Stimulated activated CD4-positive, alpha-beta T cell treated with anti-CD3 and anti-CD28 coated beads, TNF-alpha, amount 100 ng/mL, for 48 hours (primary cell): Measurements from ENCODE around the gene GUCY2D.
"Not testable (repeated sequence)": the region's sequence is repeated elsewhere in the genome, so short reads cannot be mapped to it uniquely, and the experiment has no call there.

Experiments used
- DNase-seq, 3 donors: peaks; one replicate each; pipeline ENCODE4 v3.0.0-alpha.2; 2020; ENCODE audit warnings: low read depth in 3 of 3

GUCY2D gene

GRCh38 chr17:8016632-8017424, 14.4 kb downstream of the GUCY2D start:
- DNase-seq: peak; percentile 35 to 57 (median 38)

GRCh38 chr17:8018436-8018835, 16.0 kb downstream of the GUCY2D start:
- DNase-seq: no peak

GRCh38 chr17:8019166-8019565, 16.8 kb downstream of the GUCY2D start:
- DNase-seq: no peak

DNA sequence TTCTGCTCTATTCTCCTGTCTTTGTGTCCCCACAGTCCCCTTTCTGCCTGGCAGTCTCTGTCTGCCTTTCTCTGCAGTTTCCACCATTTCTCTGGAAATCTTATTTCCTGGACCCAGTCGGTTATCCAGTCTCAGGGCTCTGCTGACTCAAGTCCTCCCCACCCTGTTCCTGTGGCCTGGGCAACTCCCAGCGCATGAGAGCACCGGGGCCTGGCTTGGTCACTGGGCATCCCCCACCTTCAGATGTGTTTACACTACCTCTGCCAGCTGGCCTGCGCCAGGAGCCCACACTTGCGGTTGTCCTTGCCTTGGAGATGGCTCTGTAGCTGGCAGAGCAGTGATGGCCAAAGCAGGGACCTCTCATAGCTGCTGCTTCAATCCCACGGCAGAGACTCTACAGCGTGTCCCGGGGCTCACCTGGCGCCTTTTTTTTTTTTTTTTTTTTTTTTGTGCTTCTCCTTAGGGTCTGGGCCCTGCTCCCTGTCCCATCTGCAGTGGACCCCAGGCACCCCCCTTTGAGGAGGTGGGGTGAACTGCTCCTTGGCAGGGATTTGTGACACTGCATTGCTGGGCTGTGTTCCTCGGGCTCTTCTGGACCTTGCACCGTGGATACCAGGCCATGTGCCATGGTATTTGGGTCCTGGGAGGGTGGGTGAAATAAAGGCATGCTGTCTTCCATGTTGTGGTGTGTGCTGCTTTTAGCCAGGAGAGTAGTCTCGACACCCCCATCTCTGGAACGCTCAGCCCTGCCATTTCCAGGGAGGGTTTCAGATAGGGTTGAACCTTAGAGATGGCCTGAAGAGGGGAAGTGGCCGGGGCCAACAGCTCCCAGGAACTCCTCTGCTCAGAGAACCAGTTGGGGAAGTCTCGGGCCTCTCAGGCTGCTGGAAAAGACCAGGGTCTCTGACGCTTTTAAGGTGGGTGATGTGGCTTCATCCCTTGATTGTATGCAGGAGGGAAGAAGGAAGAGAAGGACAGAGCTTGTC, 17.5 kb downstream of the GUCY2D start:
- DNase-seq: no peak

GRCh38 chr17:8020776-8021564, 18.6 kb downstream of the GUCY2D start:
- DNase-seq: no peak

- no peak for DNase-seq
Measured at GRCh38 chr17:8021565-8022359, 19.3 kb downstream of the GUCY2D start.

DNA sequence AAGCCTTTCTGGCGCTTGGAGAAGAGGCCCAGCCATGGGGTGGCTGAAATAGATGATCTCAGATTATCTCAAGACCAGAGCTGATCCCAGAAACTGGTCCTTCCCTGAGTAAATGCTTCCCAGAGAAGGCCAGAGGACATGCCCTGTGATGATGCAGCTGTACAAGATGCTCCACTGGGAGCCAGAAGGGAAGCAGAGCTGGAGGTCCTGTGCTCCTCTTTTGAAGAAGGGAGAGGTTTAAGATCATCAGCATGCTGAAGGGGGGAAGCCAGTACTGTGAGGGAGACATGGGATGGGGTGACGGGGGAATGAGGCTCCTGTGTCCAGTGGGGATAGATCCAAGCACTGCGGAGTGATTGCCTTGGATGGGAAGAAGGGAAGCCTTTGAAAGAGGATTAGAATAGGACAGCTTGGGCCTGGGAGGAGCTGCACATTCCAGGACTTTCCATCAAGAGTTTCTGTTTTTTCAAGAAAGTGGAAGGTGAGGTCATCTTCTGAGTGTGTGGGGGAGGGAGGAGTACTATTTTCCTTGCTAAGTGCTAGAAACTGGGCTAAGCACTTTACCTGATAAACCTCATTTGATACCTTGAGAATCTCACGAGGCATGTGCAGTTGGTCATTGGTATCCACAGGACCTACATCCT, 20.1 kb downstream of the GUCY2D start:
- no peak for DNase-seq

GRCh38 chr17:8024161-8024560, 21.7 kb downstream of the GUCY2D start:
- not testable (repeated sequence) for DNase-seq

- no peak for DNase-seq
Measured at GRCh38 chr17:8025176-8025911, 22.9 kb downstream of the GUCY2D start.

GRCh38 chr17:8029121-8029520, 26.7 kb downstream of the GUCY2D start:
- no peak for DNase-seq

- no peak for DNase-seq
Measured at GRCh38 chr17:8031261-8031661, 28.8 kb downstream of the GUCY2D start.

DNA sequence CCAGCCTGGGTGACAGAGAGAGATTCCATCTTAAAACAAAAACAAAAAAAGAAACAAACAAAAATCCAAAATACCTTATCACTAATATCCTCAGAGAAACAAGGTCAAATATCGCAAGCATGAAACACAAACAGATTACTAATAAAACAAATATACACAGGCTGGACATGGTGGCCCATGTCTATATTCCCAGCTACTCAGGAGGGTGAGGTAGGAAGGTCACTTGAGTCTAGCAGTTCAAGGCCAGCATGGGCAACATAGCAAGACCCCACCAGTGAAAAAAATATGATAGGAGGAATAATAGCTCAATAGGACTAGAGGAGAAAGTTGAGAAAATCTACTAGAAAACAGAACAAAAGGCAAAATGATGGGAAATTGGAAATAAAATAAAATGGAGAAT, 29.5 kb downstream of the GUCY2D start:
- no peak for DNase-seq

- no peak for DNase-seq
Measured at GRCh38 chr17:8032442-8032841, 30.0 kb downstream of the GUCY2D start.

DNA sequence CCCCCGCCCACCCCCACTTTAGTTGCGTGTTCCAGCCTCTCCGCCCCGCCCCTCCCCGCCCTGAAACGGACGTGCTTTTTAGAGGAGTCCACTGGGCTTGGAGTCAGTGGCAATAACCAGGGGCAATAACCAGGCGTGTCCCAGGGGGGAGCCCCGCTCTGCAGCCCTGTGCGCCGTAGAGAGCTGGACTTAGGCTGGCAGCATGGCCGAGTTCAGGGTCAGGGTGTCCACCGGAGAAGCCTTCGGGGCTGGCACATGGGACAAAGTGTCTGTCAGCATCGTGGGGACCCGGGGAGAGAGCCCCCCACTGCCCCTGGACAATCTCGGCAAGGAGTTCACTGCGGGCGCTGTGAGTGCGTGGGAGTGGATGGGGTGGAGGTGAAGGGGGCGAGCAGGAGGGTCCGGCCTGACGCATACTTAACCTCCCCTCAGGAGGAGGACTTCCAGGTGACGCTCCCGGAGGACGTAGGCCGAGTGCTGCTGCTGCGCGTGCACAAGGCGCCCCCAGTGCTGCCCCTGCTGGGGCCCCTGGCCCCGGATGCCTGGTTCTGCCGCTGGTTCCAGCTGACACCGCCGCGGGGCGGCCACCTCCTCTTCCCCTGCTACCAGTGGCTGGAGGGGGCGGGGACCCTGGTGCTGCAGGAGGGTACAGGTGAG, 36.7 kb downstream of the GUCY2D start, which contains the start of gene ALOX15B:
ALOX15B (plus strand) TSS at position 106 of the 657 bp plus-strand sequence; CDS start at position 203, 97 bp downstream.
- no peak for DNase-seq

DNA sequence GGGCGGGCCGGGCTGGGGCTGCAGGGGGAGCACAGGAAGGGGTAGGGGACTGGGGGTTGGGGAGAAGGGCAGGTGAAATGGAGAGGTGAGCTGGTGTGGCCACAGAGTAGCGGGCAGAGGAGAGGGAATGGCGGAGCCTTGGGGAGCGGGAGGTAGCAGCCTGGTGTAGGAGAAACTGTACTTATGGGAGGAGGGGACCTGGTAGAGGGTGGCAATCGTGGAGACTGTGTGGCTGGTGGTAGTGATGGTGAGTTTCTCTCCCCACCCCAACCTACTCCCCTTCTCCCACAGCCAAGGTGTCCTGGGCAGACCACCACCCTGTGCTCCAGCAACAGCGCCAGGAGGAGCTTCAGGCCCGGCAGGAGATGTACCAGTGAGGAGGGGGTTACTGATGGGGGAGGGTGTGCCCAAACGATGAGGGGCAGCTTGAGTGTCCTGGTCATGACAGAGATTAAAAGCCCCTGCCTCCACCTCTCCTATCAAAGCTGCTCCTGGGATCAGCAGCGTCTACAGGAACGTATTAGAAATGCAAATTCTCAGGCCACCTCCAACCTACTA, 37.3 kb downstream of the GUCY2D start:
- no peak for DNase-seq

GRCh38 chr17:8041249-8041928, 39.0 kb downstream of the GUCY2D start:
- DNase-seq: peak in 1 of 3 donors; percentile 23

GRCh38 chr17:8041979-8042378, 39.6 kb downstream of the GUCY2D start:
- DNase-seq: no peak
